Measurements from ENCODE around the gene UGT8. TPM values are rescaled to one million over a fixed set of nuclear protein-coding genes. Genes with fewer than 3 reads are reported as not detected.

Gene UGT8
- total RNA-seq, 4 donors from 2014 or later, result 0.12 to 0.19 TPM; not detected in 2

DNA sequence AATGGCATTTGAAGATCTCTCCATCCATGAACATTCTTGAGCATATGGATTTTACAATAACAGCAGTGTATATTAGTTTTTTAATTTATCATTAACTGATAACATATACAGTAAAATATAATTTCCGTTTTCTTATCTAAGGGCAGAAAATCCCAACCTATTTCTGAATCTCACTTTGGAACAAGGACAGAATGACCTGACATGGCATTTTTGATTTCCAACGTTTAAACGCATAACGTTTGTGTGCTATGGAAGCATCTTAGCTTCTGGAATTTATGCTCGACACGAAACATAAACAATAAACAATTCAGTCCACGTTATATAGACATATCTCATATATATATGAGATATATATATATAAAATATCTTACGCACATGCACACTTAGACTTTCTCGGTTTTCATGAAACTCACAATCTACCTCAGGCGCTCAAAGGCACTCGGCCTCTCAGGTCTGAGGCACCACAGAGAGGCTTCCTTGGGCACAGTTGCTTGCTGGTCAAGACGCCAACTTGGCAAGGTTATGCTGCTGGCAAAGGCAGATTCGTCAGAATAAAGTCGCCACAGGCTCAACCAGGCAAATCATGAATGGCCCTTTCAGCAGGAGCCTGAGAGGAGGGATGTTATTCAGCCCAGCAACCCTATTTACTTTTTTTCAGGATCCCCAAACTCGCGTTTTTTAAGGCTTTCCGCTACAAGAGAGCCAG lies 1.0 kb upstream of the UGT8 start:
- no peak for ATAC-seq (ENCODE audit: low FRiP score)
- DNase-seq (ENCODE audit: low spot score), result no peak
- TF ChIP-seq, protein P1, sequence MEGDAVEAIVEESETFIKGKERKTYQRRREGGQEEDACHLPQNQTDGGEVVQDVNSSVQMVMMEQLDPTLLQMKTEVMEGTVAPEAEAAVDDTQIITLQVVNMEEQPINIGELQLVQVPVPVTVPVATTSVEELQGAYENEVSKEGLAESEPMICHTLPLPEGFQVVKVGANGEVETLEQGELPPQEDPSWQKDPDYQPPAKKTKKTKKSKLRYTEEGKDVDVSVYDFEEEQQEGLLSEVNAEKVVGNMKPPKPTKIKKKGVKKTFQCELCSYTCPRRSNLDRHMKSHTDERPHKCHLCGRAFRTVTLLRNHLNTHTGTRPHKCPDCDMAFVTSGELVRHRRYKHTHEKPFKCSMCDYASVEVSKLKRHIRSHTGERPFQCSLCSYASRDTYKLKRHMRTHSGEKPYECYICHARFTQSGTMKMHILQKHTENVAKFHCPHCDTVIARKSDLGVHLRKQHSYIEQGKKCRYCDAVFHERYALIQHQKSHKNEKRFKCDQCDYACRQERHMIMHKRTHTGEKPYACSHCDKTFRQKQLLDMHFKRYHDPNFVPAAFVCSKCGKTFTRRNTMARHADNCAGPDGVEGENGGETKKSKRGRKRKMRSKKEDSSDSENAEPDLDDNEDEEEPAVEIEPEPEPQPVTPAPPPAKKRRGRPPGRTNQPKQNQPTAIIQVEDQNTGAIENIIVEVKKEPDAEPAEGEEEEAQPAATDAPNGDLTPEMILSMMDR (IDR thresholded peaks at IDR 0.05), result no peak

DNA sequence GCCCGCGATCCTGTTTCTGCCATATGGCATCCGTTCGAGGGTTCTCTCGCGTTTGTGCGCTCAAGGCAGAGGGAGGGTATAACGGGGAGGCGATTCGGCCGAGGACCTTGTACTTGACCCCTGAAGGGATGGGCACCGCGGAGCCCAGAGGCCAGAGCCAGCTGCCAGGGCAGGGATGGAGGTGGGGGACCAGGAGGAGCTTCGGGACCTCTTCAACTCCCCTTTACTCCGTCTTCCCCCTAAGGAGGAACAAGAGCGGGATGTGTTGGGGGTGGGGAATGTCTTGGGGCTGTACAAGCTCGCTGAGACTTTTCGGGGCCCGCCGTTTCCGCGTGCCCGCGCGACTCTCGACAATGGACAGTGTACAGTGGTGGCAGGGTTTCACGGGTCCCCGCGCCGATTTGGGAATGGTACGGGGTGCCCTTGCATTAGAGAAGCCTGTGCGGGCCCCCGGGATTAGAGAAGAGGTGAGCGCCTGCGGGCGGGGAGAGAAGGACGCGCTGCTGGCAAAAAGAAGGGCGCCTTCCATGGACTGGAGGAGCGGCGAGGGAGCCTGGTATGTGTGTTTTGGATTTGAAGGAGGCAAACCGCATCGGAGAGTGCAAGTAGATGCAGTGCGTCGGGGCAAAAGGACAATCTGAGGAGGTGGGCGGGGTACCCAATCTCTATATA lies 760 bp downstream of the UGT8 start:
- TF ChIP-seq, protein P1 (IDR thresholded peaks at IDR 0.05), result no peak
- ATAC-seq (ENCODE audit: low FRiP score), result peak; percentile 28
- DNase-seq (ENCODE audit: low spot score), result no peak

DNA sequence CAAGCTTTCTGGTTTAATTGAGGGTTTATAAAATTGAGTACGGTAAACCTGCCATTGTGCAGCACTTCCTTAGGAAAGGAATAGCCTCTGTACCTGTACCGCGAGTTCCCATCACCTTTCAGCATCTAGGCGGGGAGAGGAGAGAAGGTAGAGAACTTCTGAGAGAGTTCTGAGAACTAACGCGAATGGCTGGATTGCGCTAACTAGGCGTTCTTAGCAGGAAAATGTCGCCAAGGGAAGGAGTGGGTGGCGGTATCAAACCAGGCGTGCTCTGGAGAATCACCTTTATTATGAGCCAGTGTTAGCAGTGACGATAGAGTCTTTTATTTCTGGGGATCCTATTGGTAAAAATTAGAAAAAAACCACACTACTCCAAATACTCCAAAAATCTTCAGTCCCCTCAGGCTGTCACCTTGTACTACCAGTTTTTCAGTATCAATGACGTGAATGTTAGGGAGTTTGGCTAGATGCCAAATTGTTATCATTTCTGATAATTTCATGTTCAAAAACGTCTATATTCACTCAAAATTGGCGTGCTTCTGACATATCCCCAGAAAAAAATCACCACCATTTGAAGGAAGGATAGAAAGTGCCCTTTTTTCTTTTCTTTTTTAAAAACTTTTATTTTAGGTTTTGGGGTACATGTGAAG lies 1.4 kb downstream of the UGT8 start:
- TF ChIP-seq, protein P1 (IDR thresholded peaks at IDR 0.05), result no peak
- DNase-seq (ENCODE audit: low spot score) (no peak), ATAC-seq (ENCODE audit: low FRiP score) (no peak)

DNA sequence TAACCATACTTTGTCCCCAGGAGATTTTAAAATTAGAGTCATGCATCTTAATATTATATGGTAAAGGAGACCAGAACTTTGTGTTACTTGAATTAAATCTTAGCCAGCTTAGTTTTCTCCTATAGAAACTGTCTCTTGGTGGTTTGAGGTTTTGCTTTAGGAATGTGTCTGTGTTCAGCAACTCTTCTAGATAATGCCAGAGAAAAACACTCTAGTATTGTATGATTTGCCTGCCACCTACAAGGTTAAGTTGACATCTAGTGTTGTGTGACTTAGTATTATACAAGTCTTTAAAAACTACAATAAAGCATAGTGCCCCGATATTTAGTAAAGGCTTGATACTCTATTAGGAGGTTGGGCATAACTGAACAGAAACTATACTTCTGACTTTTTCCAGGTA lies 2.1 kb downstream of the UGT8 start:
- TF ChIP-seq, protein P1 (IDR thresholded peaks at IDR 0.05), result no peak
- DNase-seq (ENCODE audit: low spot score), result no peak

DNA sequence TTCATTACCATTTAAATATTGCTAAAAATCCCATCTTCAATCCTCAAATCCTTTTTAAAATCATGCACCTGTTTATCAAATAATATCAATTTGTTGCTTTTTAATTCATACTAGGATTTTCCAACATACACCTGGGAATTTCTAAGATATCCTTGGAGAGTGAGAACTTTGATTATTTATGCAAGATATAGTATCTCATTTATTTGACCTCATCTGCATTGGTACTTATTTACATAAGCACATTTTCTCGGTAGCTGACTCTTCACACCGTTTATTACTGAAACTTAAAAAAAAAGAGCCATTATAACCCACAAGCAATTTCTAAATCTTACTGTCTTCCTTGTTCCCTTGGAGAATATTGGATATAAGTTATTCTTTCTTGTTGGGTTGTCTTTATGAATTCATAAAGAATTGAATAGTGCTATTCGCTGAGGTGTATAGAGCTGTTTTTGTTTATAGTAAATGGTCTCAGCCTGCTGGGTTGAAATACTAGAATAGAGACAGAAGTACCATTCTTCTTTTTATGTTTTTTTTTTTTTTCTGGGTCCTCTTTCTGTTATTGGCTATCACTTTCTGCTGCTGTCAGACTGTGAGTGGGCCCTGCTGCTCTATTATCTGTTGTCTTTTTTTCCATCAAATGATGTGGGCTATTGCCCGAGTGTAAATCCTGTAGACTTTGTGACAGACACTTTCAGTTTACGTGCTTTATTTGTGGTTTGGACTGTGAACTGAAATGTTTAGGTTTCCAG lies 2.9 kb downstream of the UGT8 start:
- ATAC-seq (ENCODE audit: low FRiP score) (no peak), DNase-seq (ENCODE audit: low spot score) (no peak)
- TF ChIP-seq, protein P1 (IDR thresholded peaks at IDR 0.05), result no peak

More for the DNA sequence above, 2.1 kb downstream of the UGT8 start:
- ATAC-seq (ENCODE audit: low FRiP score), result no peak

DNA sequence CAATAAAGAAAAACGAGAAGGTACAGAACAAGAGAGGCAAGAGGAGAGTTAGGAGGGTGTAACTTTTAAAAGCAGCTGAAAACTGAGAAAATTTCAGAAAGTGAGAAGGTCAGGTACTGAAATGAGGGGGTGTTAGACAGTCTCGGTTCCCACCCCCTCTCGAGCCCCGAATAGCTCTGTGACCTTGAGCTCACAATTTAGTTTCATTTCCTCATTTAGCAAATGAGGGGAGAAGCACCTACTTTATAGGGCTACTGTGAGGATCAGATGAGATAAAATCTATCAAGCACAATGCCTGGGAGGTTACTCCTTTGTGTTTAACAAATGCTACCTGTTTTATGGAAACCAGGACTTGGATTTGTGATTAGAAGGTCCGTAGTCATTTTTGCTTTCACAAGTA lies 4.9 kb downstream of the UGT8 start:
- TF ChIP-seq, protein P1 (IDR thresholded peaks at IDR 0.05), result no peak
- DNase-seq (ENCODE audit: low spot score) (no peak), ATAC-seq (ENCODE audit: low FRiP score) (no peak)
